ENCODE measurements around the gene FOXP4. TPM values are rescaled to one million over a fixed set of nuclear protein-coding genes. Genes with fewer than 3 reads are reported as not detected.

FOXP4 gene
- total RNA-seq, 1 donor from 2014 or later: 40.7 TPM

DNA sequence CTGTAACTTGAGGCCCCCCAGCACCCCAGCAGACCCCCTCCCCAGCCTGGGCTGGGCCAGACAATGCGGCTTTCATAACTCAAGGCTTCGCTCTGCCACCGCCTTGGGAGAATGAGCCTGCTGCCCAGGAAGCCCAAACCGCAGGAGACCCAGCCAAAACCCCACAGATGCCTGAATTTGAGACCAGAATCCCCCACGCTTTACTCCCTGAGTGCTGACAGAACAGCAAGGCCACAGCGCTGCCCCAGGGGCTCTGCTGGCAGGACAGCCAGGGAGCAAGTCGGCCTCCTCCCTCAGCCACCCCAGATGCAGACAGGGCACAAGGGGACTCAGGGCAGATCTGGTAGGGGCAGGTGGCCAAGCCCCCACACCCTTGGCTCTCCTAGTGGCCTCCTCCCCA lies 94.2 kb downstream of the FOXP4 start:
- ATAC-seq (ENCODE audit: low read depth) (no peak), DNase-seq (no peak)
- peaks cover 12% of the 10 kb centered on the region for H3K4me1 Mint-ChIP-seq
- TF ChIP-seq, protein P1, sequence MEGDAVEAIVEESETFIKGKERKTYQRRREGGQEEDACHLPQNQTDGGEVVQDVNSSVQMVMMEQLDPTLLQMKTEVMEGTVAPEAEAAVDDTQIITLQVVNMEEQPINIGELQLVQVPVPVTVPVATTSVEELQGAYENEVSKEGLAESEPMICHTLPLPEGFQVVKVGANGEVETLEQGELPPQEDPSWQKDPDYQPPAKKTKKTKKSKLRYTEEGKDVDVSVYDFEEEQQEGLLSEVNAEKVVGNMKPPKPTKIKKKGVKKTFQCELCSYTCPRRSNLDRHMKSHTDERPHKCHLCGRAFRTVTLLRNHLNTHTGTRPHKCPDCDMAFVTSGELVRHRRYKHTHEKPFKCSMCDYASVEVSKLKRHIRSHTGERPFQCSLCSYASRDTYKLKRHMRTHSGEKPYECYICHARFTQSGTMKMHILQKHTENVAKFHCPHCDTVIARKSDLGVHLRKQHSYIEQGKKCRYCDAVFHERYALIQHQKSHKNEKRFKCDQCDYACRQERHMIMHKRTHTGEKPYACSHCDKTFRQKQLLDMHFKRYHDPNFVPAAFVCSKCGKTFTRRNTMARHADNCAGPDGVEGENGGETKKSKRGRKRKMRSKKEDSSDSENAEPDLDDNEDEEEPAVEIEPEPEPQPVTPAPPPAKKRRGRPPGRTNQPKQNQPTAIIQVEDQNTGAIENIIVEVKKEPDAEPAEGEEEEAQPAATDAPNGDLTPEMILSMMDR (IDR thresholded peaks at IDR 0.05): no peak
- peaks cover 46% of the 10 kb centered on the region for H3K27me3 Mint-ChIP-seq
- H3K36me3 Mint-ChIP-seq (ENCODE audit: low read depth): no peaks in the 10 kb centered on the region
- ChIA-PET POLR2A (no interaction called here), CTCF (no interaction called here)
- intact Hi-C loops (cut with micrococcal nuclease): no loop called here
- no peak overlapping the region for H3K4me3 Mint-ChIP-seq
- no peaks in the 10 kb centered on the region for H3K9me3 Mint-ChIP-seq
- no peak overlapping the region for H3K27ac Mint-ChIP-seq

DNA sequence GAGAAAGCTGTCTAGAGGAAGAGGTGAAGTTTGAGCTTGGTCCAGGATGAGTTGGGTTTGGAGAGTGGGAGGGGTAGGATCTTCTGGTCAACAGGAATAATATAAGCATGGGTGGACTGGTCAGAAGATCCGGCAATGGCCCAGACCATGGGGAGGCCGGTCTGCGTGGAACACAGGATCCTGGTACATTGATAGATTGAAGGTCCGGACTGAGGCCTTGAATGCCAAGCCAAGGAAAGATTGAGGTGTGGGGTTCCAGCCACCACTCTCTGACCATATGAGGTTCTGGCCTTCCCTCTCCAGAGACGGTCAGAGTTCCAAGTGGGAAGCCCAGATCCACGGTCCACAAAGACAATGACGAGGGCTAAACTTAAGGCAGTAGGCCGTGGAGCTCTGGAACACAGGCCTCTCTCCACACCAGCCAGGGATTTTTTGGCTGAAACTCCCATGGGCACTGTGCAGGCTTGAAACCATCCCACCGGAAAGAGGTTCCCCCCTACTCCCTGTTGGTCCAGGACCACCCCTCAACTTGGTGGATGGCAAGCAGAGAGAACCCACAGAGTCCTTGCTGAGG lies 95.3 kb downstream of the FOXP4 start:
- intact Hi-C loops (cut with micrococcal nuclease): no loop called here
- H3K27ac Mint-ChIP-seq: no peak overlapping the region
- DNase-seq (no peak), ATAC-seq (ENCODE audit: low read depth) (no peak)
- no peaks in the 10 kb centered on the region for H3K36me3 Mint-ChIP-seq (ENCODE audit: low read depth)
- H3K4me1 Mint-ChIP-seq: peaks cover 12% of the 10 kb centered on the region
- peaks cover 46% of the 10 kb centered on the region for H3K27me3 Mint-ChIP-seq
- H3K4me3 Mint-ChIP-seq: no peak overlapping the region
- TF ChIP-seq, protein P1 (IDR thresholded peaks at IDR 0.05): no peak
- no peaks in the 10 kb centered on the region for H3K9me3 Mint-ChIP-seq
- CTCF ChIA-PET: no interaction called here
- POLR2A ChIA-PET: no interaction called here

DNA sequence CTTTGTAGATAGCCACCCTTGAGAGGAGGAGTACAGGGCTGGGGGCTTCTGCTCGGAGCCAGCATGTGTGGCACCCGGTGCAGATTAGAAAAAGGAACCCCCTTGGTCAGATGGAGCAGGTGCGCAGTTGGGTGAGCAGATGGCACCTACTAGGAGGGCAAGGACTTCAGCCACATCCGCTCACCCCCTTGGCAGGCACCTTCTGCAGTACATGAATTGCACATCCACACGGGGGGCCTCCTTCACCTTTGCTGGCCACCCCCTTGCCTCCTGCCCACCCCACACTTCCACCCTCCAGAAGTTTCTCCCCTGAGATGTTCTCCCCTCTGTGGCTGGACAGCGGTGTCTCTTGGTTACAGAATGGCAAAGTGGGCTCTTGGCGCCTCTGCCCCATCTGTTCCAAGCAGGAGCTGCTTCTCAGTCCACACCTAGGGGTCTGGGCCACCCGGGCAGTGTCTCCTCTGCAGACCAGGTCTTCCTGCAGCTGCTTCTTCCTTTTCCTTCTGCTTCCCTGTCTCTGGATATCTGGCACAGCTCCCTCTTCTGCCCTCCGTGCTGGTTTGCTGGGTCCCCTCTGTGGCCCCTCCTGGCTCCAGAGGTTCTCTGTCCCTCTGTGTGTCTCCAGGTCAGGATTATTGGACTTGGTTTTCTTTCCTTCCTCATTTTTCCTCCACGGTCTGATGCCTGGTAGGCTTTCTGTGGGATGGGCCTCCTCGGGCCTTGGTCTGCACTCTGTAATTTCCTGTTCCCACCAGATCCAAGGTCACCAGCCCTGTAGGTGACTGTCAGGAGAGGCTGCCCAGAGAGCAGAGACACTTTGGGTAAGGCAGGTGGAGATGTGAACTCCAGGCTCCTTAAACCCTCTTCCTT lies 96.1 kb downstream of the FOXP4 start:
- ATAC-seq (ENCODE audit: low read depth): no peak
- POLR2A ChIA-PET: no interaction called here

DNA sequence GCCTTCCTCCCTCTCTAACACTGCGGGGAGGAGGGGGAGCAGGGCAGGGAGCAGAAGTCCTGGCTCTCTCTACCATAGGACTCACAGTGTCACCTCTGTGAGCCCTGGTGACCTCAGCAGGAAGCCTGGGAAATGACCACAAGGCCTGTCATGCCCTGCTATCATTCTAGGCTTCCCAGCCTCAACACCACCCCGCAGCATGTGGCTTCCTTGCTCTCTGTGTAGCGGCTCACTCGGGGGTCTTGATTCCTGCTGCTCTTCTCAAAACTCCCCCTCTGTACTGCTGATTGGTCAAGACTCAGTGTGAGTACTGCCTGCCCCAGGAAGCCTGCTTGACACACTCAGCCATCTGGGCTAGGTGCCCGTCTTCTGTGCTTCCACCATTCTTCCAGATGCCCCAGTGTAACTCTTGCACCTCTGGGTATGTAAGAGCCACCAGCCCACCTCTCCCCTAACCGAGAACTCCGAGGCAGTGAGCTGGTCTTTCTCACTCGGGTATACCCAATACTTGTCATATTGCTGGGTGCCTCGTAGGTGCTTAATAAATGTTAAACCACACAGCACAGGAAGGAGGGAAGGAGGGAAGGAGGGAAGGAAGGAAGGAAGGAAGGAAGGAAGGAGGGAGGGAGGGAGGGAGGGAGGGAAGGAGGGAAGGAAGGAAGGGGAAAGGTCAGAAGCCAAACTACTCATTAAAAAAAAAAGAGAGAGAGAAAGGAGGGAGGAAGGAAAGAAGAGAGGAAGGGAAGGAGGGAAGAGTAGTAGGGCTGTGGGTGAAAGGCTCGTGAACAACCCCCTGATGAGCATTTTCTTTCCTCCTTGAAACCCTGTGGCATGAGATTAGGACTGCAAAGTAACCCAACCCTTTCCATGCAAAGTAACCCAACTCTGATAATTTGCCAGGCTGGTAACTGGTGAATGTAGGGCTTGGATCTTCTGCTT lies 97.0 kb downstream of the FOXP4 start:
- Mint-ChIP-seq H3K27me3 (peaks cover 39% of the 10 kb centered on the region), H3K4me1 (peaks cover 7% of the 10 kb centered on the region), H3K9me3 (no peaks in the 10 kb centered on the region), H3K27ac (no peak overlapping the region), H3K4me3 (no peak overlapping the region), H3K36me3 (ENCODE audit: low read depth) (no peaks in the 10 kb centered on the region)
- intact Hi-C loops (cut with micrococcal nuclease): no loop called here
- ATAC-seq (ENCODE audit: low read depth) (no peak), DNase-seq (no peak)
- TF ChIP-seq, protein P1 (IDR thresholded peaks at IDR 0.05): no peak
- ChIA-PET POLR2A (no interaction called here), CTCF (no interaction called here)

More for the DNA sequence above, 96.1 kb downstream of the FOXP4 start:
- intact Hi-C loops (cut with micrococcal nuclease): no loop called here
- peaks cover 12% of the 10 kb centered on the region for H3K4me1 Mint-ChIP-seq
- no peaks in the 10 kb centered on the region for H3K36me3 Mint-ChIP-seq (ENCODE audit: low read depth)
- H3K9me3 Mint-ChIP-seq: no peaks in the 10 kb centered on the region
- H3K27ac Mint-ChIP-seq: no peak overlapping the region
- TF ChIP-seq, protein P1 (IDR thresholded peaks at IDR 0.05): no peak
- no peak overlapping the region for H3K4me3 Mint-ChIP-seq
- CTCF ChIA-PET: no interaction called here
- peaks cover 44% of the 10 kb centered on the region for H3K27me3 Mint-ChIP-seq
- no peak for DNase-seq

DNA sequence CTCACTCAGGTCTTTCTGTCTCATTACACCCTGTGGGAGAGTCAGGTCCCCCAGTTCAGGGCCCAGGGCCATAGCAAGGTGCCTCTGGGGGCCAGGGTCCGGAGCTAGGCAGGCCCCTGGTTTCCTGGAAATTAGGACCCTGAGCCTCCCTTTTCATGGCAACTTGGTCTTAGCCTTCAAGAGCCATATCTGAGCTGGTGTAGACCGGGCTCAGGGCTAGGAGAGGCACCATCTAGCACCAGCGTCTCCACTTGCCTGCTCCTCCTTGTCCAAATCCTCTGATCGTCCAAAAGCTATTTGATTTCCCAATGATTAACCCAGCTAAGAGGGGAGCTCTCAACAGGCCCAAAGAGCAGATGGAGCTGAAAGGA lies 97.7 kb downstream of the FOXP4 start:
- ChIA-PET CTCF (no interaction called here), POLR2A (no interaction called here)
- DNase-seq: no peak

More for the DNA sequence above, 97.7 kb downstream of the FOXP4 start:
- TF ChIP-seq, protein P1 (IDR thresholded peaks at IDR 0.05): no peak
- intact Hi-C loops (cut with micrococcal nuclease): loop anchor here (1.0 kb wide), 1 partner anchor 27 kb away; no protein-coding TSS in a partner anchor
- H3K9me3 Mint-ChIP-seq: no peaks in the 10 kb centered on the region
- no peaks in the 10 kb centered on the region for H3K36me3 Mint-ChIP-seq (ENCODE audit: low read depth)
- H3K27me3 Mint-ChIP-seq: peaks cover 37% of the 10 kb centered on the region
- no peak overlapping the region for H3K27ac Mint-ChIP-seq
- H3K4me3 Mint-ChIP-seq: no peak overlapping the region
- H3K4me1 Mint-ChIP-seq: peaks cover 7% of the 10 kb centered on the region
- no peak for ATAC-seq (ENCODE audit: low read depth)

Data from activated B cell treated with CpG ODN at 0.5 μM for 24 hours (primary cell).